ENCODE results near the gene HEMK1. TPM values are rescaled to one million over a fixed set of nuclear protein-coding genes. Genes with fewer than 3 reads are reported as not detected.

HEMK1 gene
- total and polyA plus RNA-seq, 2 of the 8 experiments (the other 6 are each of a cell fraction or from before 2014, with no cell fraction given) = 9.7 to 10.6 TPM

GRCh38 chr3:50644561-50644960, 75.2 kb downstream of the HEMK1 start:
- no peak overlapping the region for H3K14ac ChIP-seq (ENCODE audit: insufficient read length)
- H3K4me2 ChIP-seq (ENCODE audit: insufficient read depth in 1 of 2, low read depth in 2 of 2, low read length in 2 of 2) = no peak overlapping the region
- H4K20me1 ChIP-seq (replicated peaks in 1 of 2; ENCODE audit: control insufficient read depth in 1 of 2, insufficient read depth in 2 of 2, low read length in 2 of 2) = peaks cover 2 to 4% of the 10 kb centered on the region in 2 experiments
- H3K4me1 ChIP-seq (replicated peaks in 1 of 4; ENCODE audit: control insufficient read depth in 3 of 4, insufficient read depth in 4 of 4, low read length in 3 of 4) = peaks cover 0 to 5% (median 3%) of the 10 kb centered on the region in 4 experiments; a peak in 3 of 7 replicates
- no peak overlapping the region; the same call in 1 of the 2 replicates for H4K8ac ChIP-seq (ENCODE audit: extremely low read depth, insufficient read depth, low read length)
- H3K18ac ChIP-seq (ENCODE audit: extremely low read depth, low read length) = no peak overlapping the region
- H3K23me2 ChIP-seq (ENCODE audit: low read depth, low read length) = no peaks in the 10 kb centered on the region
- H2AFZ ChIP-seq (ENCODE audit: low read length) = no peak overlapping the region
- no peak overlapping the region for H3K4ac ChIP-seq (replicated peaks; ENCODE audit: insufficient read length, low read depth, low read length)
- FAIRE-seq (no peak), DNase-seq (ENCODE audit: low read depth in 1 of 2, low spot score in 2 of 2) (no peak)
- no peak overlapping the region for H3K4me3 ChIP-seq (ENCODE audit: extremely low read depth in 1 of 4, insufficient read depth in 2 of 4, low read depth in 3 of 4, low read length in 4 of 4)
- H4K5ac ChIP-seq (ENCODE audit: insufficient read length, low read depth, low read length) = no peak overlapping the region
- ChIA-PET POLR2A (ENCODE audit: partially characterized antibody) (no interaction called here), CTCF (ENCODE audit: partially characterized antibody) (interaction anchor here (50.4 to 63.8 kb wide), 2 partner anchors 6 to 23 kb away, joined by 1262 read pairs; partner anchors contain the start of genes CISH, DOCK3 and MAPKAPK3)
- 86% methylated on average over 7 of the region's 7 CpGs; no CpG with 5 or more reads in 1 of the 2 experiments for WGBS, 2 experiments (ENCODE audit: extremely low coverage in 1 of 2, insufficient coverage in 1 of 2, insufficient read length in 1 of 2, insufficient replicate concordance in 2 of 2, low coverage in 1 of 2, low lambda C conversion rate in 2 of 2, missing lambda C conversion rate in 1 of 2)
- H3K79me1 ChIP-seq (ENCODE audit: low read depth, low read length) = no peaks in the 10 kb centered on the region; the same call in 1 of the 2 replicates
- no peak overlapping the region for H4K91ac ChIP-seq (replicated peaks; ENCODE audit: insufficient read length, low read length)
- no peak overlapping the region for H2BK12ac ChIP-seq (ENCODE audit: low read depth, low read length)
- no peaks in the 10 kb centered on the region for H3K27me3 ChIP-seq (replicated peaks in 1 of 4; ENCODE audit: control insufficient read depth in 3 of 4, extremely low read depth in 1 of 4, insufficient read depth in 3 of 4, low read length in 3 of 4)
- H3K9ac ChIP-seq (replicated peaks in 1 of 4; ENCODE audit: extremely low read depth in 1 of 4, low read depth in 3 of 4, low read length in 3 of 4) = no peak overlapping the region
- no peaks in the 10 kb centered on the region for H3K79me2 ChIP-seq (ENCODE audit: control insufficient read depth in 1 of 2, insufficient read depth in 2 of 2, low read length in 2 of 2)
- no peak overlapping the region for H3K27ac ChIP-seq (ENCODE audit: low read depth, low read length)
- no peak overlapping the region for H2BK20ac ChIP-seq (ENCODE audit: low read length)
- no peak overlapping the region for H2BK5ac ChIP-seq (ENCODE audit: low read depth, low read length)
- peaks cover 0 to 22% (median 5%) of the 10 kb centered on the region in 4 experiments; a peak in 4 of 8 replicates for H3K36me3 ChIP-seq (ENCODE audit: control insufficient read depth in 2 of 4, insufficient read depth in 4 of 4, low read length in 3 of 4)
- H3K9me3 ChIP-seq (ENCODE audit: insufficient read depth in 2 of 2, low read depth in 1 of 2, low read length in 1 of 2) = no peaks in the 10 kb centered on the region
- no peak overlapping the region for H2BK120ac ChIP-seq (replicated peaks; ENCODE audit: low read depth, low read length)
- no peak overlapping the region for H2AK5ac ChIP-seq (ENCODE audit: low read depth, low read length)
- no peak overlapping the region for H2BK15ac ChIP-seq (ENCODE audit: low read length)
- no peak overlapping the region for H3K56ac ChIP-seq (replicated peaks; ENCODE audit: insufficient read length, low read depth, low read length)
- no peak overlapping the region for H3K23ac ChIP-seq (ENCODE audit: insufficient read length)
- TF ChIP-seq GTF2F1 (IDR thresholded peaks at IDR 0.05; ENCODE audit: borderline replicate concordance, low read depth, low read length) = no peak
- no peak for TF ChIP-seq CBX8 (IDR thresholded peaks at IDR 0.05; ENCODE audit: borderline replicate concordance, low read depth, low read length)
- no peak for TF ChIP-seq KDM5A (IDR thresholded peaks at IDR 0.05; ENCODE audit: low read length)
- TF ChIP-seq KDM4A (IDR thresholded peaks at IDR 0.05; ENCODE audit: low read depth, low read length, severe bottlenecking) = no peak
- TF ChIP-seq SUZ12 (IDR thresholded peaks at IDR 0.05; ENCODE audit: low read length) = no peak
- TF ChIP-seq FOSL1 (IDR thresholded peaks at IDR 0.05; ENCODE audit: insufficient read depth, low read depth, low read length) = no peak
- no peak for TF ChIP-seq TCF12 (IDR thresholded peaks at IDR 0.05; ENCODE audit: low read depth, low read length)
- TF ChIP-seq ATF3 (IDR thresholded peaks at IDR 0.05; ENCODE audit: insufficient read depth, low read depth, low read length) = no peak
- TF ChIP-seq HDAC2 (IDR thresholded peaks at IDR 0.05; ENCODE audit: borderline replicate concordance in 1 of 2, low read depth in 2 of 2, low read length in 2 of 2) = no peak
- TF ChIP-seq, protein P1, sequence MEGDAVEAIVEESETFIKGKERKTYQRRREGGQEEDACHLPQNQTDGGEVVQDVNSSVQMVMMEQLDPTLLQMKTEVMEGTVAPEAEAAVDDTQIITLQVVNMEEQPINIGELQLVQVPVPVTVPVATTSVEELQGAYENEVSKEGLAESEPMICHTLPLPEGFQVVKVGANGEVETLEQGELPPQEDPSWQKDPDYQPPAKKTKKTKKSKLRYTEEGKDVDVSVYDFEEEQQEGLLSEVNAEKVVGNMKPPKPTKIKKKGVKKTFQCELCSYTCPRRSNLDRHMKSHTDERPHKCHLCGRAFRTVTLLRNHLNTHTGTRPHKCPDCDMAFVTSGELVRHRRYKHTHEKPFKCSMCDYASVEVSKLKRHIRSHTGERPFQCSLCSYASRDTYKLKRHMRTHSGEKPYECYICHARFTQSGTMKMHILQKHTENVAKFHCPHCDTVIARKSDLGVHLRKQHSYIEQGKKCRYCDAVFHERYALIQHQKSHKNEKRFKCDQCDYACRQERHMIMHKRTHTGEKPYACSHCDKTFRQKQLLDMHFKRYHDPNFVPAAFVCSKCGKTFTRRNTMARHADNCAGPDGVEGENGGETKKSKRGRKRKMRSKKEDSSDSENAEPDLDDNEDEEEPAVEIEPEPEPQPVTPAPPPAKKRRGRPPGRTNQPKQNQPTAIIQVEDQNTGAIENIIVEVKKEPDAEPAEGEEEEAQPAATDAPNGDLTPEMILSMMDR (IDR thresholded peaks at IDR 0.05; ENCODE audit: control extremely low read depth in 1 of 3, insufficient read depth in 1 of 3, low read depth in 1 of 3, low read length in 3 of 3) = no peak
